Temporal lobe (tissue), 1 donor: ENCODE data around the gene TSPAN12. TPM values are rescaled to one million over a fixed set of nuclear protein-coding genes. Genes with fewer than 3 reads are reported as not detected.

Experiments
- total RNA-seq: library from RNA; depleted of rRNA; stranded (reverse); fragments of >200 nt; gene quantifications from one replicate; pipeline ENCODE4 v1.2.3, GENCODE V29; 2014

Gene TSPAN12
- total RNA-seq, 1 donor from 2014 or later: 3.9 TPM

Other genes with a start within 250 kb of the TSPAN12 start
- gene ING3, start 92.6 kb upstream of the TSPAN12 start, total RNA-seq: 19.9 TPM
- gene CPED1, start 130.6 kb upstream of the TSPAN12 start, total RNA-seq: 2.2 TPM